DND-41 (cell line): ENCODE results near the gene SMARCA2.

ENCODE experiments used
- CTCF ChIP-seq: IDR thresholded peaks from 2 replicates; pipeline ENCODE4 v1.5.1; 2012; ENCODE audit warnings: borderline replicate concordance, low read length, moderate library complexity, mild to moderate bottlenecking; ENCODE audit not compliant: poor library complexity, severe bottlenecking; ENCODE audit errors: extremely low read depth
- EZH2 ChIP-seq: IDR thresholded peaks from 3 replicates; pipeline ENCODE4 v1.6.1; 2012; ENCODE audit warnings: borderline replicate concordance, low read depth, mild to moderate bottlenecking, moderate library complexity, low read length, inconsistent platforms; ENCODE audit not compliant: severe bottlenecking

DNA sequence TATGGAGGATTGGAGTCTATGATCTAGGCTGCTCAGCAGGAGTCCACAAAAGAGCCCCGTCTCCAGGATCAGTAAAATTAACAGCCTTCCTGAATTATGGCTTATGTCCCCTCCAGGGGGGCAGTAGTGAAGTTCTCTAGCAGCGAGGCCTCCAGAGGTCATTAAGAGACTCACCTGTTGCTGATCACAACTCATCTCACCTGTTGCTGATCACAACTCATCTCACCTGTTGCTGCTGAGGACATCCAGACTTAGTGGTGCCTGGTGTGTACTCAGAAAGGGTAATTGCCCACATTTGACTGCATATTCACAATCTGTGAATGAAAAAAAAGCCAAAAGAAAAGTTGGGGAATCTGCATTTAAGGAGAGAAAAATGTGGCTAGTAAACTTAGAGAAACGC lies 129.5 kb downstream of the SMARCA2 start:
- TF ChIP-seq CTCF (no peak), EZH2 (no peak)
